Chondrocyte (in vitro differentiated cells): ENCODE results near the gene KCNA3. TPM values are rescaled to one million over a fixed set of nuclear protein-coding genes. Genes with fewer than 3 reads are reported as not detected.

Source experiments
- DNase-seq: peaks from one replicate; pipeline ENCODE4 v3.0.0; 2021; ENCODE audit warnings: mixed read lengths, low spot score
- H3K27ac Mint-ChIP-seq: one replicate; pipeline ENCODE4 v1.8.0; 2021; ENCODE audit warnings: mild to moderate bottlenecking, moderate library complexity, mixed read lengths; ENCODE audit not compliant: unreplicated experiment
- H3K27me3 Mint-ChIP-seq: 2 replicates; pipeline ENCODE4 v1.8.0; 2021; ENCODE audit warnings: low read depth, mixed read lengths
- H3K36me3 Mint-ChIP-seq: 2 replicates; pipeline ENCODE4 v1.8.0; 2021; ENCODE audit warnings: low read depth, mixed read lengths
- H3K4me1 Mint-ChIP-seq: 2 replicates; pipeline ENCODE4 v1.8.0; 2021; ENCODE audit warnings: low read depth, mild to moderate bottlenecking, mixed read lengths
- H3K4me3 Mint-ChIP-seq: one replicate; pipeline ENCODE4 v1.8.0; 2021; ENCODE audit warnings: mild to moderate bottlenecking, moderate library complexity, mixed read lengths; ENCODE audit not compliant: unreplicated experiment
- H3K9me3 Mint-ChIP-seq: 2 replicates; pipeline ENCODE4 v1.8.0; 2021; ENCODE audit warnings: low read depth, mixed read lengths
- CTCF ChIP-seq: fragments of 200-600 bp; sonication (generic); IDR thresholded peaks from 2 replicates; pipeline ENCODE4 v1.5.0; 2021; ENCODE audit warnings: antibody characterized with exemption, mild to moderate bottlenecking, moderate library complexity
- total RNA-seq: library from RNA; stranded (reverse); gene quantifications from 3 replicates; pipeline ENCODE4 v1.2.1, GENCODE V29; 2021

Gene KCNA3
- total RNA-seq, 1 donor from 2014 or later: not detected

GRCh38 chr1:110643879-110644472 is 30.8 kb downstream of the KCNA3 start:
- peaks cover 20% of the 10 kb centered on the region for H3K27me3 Mint-ChIP-seq
- no peaks in the 10 kb centered on the region for H3K9me3 Mint-ChIP-seq
- no peak for TF ChIP-seq CTCF
- no peaks in the 10 kb centered on the region for H3K4me1 Mint-ChIP-seq
- no peak overlapping the region for H3K4me3 Mint-ChIP-seq
- no peaks in the 10 kb centered on the region for H3K36me3 Mint-ChIP-seq
- no peak overlapping the region for H3K27ac Mint-ChIP-seq
- DNase-seq: no peak

- Mint-ChIP-seq H3K36me3 (no peaks in the 10 kb centered on the region), H3K4me1 (no peaks in the 10 kb centered on the region), H3K27ac (no peak overlapping the region), H3K27me3 (peaks cover 20% of the 10 kb centered on the region), H3K4me3 (no peak overlapping the region), H3K9me3 (no peaks in the 10 kb centered on the region)
- TF ChIP-seq CTCF: no peak
- no peak for DNase-seq
Observed at GRCh38 chr1:110639724-110640386, 34.9 kb downstream of the KCNA3 start.

- no peak overlapping the region for H3K4me3 Mint-ChIP-seq
- no peak for TF ChIP-seq CTCF
- H3K9me3 Mint-ChIP-seq: no peaks in the 10 kb centered on the region
- no peaks in the 10 kb centered on the region for H3K36me3 Mint-ChIP-seq
- H3K27ac Mint-ChIP-seq: no peak overlapping the region
- no peak for DNase-seq
- H3K4me1 Mint-ChIP-seq: no peaks in the 10 kb centered on the region
- peaks cover 18% of the 10 kb centered on the region for H3K27me3 Mint-ChIP-seq
Observed at GRCh38 chr1:110638556-110638955, 36.2 kb downstream of the KCNA3 start.

GRCh38 chr1:110638058-110638457 is 36.7 kb downstream of the KCNA3 start:
- Mint-ChIP-seq H3K27me3 (peaks cover 23% of the 10 kb centered on the region), H3K4me3 (no peak overlapping the region), H3K9me3 (no peaks in the 10 kb centered on the region), H3K4me1 (no peaks in the 10 kb centered on the region), H3K36me3 (no peaks in the 10 kb centered on the region), H3K27ac (no peak overlapping the region)
- no peak for TF ChIP-seq CTCF
- no peak for DNase-seq

GRCh38 chr1:110637475-110637874 is 37.3 kb downstream of the KCNA3 start:
- Mint-ChIP-seq H3K4me3 (no peak overlapping the region), H3K4me1 (no peaks in the 10 kb centered on the region), H3K36me3 (no peaks in the 10 kb centered on the region), H3K27ac (no peak overlapping the region), H3K27me3 (peaks cover 21% of the 10 kb centered on the region), H3K9me3 (no peaks in the 10 kb centered on the region)
- DNase-seq: no peak
- no peak for TF ChIP-seq CTCF
